ENCODE data around the gene PPP2R3C. TPM values are rescaled to one million over a fixed set of nuclear protein-coding genes. Genes with fewer than 3 reads are reported as not detected.
A peak's percentile ranks its signal among the peaks of the same experiment; 100 is the strongest.

The PPP2R3C gene
- total RNA-seq, 2 donors from 2014 or later = 50.4 to 64.9 TPM

DNA sequence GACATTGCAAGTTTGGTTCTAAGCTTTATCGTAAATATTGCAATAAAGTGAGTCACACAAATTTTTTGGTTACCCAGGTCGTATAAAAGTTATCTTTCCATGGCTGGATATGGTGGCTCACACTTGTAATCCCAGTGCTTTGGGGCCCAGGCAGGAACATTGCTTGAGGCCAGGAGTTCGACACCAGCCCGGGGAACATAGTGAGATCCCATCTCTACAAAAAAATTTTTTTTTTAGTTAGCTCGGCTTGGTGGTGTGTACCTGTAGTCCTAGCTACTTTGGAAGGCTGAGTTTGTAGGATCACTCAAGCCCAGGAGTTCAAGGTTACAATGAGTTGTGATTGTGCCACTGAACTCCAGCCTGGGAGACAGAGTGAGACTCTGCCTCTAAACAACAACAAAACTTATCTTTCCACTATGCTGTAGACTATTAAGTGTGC, 24.9 kb upstream of the PPP2R3C start:
- Mint-ChIP-seq H3K4me1 (peaks cover 5% of the 10 kb centered on the region), H3K27me3 (no peaks in the 10 kb centered on the region), H3K27ac (no peak overlapping the region), H3K4me3 (no peak overlapping the region), H3K9me3 (no peaks in the 10 kb centered on the region), H3K36me3 (ENCODE audit: low read depth) (peaks cover 41% of the 10 kb centered on the region)
- no peak for ATAC-seq (replicated peaks)

DNA sequence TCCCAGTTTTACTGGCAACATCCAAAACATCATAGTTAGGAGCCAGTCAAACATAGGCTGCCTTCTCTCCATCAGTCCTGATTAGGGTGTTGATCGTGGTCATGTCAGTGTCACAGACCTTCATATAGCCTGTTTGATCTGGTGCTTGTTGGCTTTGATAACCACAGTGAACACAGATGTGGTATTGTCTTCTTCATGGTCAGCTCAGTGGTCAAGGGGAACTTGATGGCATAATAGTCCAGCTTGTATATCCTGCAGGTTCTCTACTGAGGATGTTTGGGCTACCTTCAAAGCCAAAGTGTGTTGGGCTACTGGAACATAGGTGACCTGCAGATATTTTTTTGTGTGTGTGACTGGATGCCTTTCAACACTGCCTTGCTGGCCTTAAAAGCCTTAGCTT, 22.2 kb upstream of the PPP2R3C start:
- Mint-ChIP-seq H3K4me3 (no peak overlapping the region), H3K4me1 (peaks cover 11% of the 10 kb centered on the region), H3K27ac (peak overlapping the region; percentile 17), H3K36me3 (ENCODE audit: low read depth) (peaks cover 49% of the 10 kb centered on the region), H3K9me3 (no peaks in the 10 kb centered on the region), H3K27me3 (no peaks in the 10 kb centered on the region)
- ATAC-seq (replicated peaks) = no peak

DNA sequence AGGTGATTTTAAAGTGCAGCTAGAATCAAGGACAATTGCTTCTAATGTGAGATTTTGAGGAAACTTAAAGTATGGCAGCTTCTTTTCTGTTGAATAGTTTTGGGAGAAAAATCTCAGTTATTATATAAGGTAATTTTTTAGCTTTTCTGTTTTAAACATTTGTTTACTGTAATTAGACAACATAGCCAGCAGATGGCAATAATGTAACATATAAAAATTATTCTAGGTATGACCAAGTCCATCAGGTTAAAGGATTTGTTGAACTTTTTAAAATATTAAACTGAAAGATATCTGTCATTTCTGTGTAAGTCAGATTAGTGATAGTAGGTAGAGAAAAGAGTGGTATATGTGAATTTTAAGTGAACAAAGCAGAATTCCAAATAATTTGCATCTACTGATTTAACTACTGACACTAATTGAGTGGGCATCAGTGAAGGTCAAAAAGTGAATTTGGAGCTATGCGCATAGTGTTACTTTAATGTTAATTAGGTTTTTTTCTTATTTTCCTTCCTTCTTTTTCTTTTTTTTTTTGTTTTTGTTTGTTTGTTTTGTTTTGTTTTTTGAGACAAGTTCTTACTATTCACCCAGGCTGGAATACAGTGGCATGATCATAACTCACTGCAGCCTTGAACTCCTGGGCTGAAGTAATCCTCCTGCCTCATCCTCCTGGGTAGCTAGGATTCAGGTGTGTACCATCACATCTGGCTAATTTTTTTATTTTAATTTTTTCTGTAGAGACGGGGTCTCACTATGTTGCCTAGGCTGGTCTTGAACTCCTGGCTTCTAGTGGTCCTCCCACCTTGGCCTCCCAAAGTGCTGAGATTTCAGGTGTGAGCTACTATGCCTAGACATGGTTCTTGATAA, 19.2 kb upstream of the PPP2R3C start:
- Mint-ChIP-seq H3K27ac (peak overlapping the region; percentile 9), H3K4me3 (no peak overlapping the region), H3K36me3 (ENCODE audit: low read depth) (peaks cover 71% of the 10 kb centered on the region), H3K27me3 (no peaks in the 10 kb centered on the region), H3K4me1 (peaks cover 20% of the 10 kb centered on the region), H3K9me3 (no peaks in the 10 kb centered on the region)
- ATAC-seq (replicated peaks) = no peak

DNA sequence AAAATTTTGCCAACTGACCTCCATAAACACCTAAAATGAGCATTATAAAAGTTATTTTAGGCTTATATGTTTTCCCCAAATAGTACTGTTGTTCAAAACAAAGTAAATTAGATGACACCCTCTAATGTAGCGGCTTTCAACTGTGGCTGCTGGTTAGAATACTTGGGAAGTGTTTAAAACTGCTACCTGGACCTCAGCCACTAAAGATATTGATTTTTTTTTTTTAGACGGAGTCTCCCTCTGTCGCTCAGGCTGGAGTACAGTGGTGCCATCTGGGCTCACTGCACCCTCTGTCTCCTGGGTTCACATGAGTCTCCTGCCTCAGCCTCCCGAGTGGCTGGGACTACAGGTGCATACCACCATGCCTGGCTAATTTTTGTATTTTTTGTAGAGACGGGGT, 16.8 kb upstream of the PPP2R3C start:
- Mint-ChIP-seq H3K9me3 (no peaks in the 10 kb centered on the region), H3K4me1 (peaks cover 23% of the 10 kb centered on the region), H3K27me3 (no peaks in the 10 kb centered on the region), H3K36me3 (ENCODE audit: low read depth) (peaks cover 81% of the 10 kb centered on the region), H3K27ac (no peak overlapping the region), H3K4me3 (no peak overlapping the region)
- no peak for ATAC-seq (replicated peaks)

DNA sequence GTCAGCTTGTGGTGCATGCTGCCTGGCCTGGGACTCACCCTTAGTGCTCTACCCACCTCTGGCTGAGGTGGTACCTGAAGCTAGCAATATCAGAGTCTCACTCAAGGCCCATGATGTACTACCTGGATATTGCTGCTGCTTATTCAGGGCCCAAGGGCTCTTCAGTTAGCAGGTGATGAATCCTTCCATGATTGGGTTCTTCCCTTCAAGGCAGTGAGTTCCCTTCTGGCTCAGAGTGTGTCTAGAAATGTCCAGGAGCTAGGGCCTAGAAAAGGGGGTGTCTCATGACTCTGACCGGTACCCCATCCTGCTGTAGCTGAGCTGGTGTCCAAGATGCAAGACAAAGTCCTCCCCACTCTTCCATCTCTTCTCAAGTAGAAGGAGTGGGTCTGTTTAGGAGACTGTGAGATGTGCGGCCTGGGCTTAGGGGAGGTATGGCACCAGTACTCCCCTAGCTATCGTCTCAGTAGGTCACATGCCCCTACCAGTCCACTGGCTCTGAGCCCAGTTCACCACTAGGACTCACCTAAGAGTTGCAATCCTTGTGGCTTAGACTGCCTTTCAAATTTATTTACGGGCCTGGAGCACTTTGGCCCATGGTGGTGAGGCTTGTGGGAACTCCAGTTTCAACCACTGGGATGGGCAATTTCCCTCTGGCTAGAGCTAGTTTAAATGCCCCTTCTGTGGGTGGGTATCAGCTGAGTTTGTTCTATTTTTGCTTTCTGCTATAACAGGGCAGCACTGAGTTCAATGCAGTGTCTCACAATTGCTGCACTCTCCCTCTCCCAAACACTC, 12.7 kb upstream of the PPP2R3C start:
- Mint-ChIP-seq H3K4me1 (peaks cover 24% of the 10 kb centered on the region), H3K27ac (peak overlapping the region; percentile 85), H3K36me3 (ENCODE audit: low read depth) (peaks cover 93% of the 10 kb centered on the region), H3K9me3 (no peaks in the 10 kb centered on the region), H3K4me3 (no peak overlapping the region), H3K27me3 (no peaks in the 10 kb centered on the region)
- ATAC-seq (replicated peaks) = no peak

DNA sequence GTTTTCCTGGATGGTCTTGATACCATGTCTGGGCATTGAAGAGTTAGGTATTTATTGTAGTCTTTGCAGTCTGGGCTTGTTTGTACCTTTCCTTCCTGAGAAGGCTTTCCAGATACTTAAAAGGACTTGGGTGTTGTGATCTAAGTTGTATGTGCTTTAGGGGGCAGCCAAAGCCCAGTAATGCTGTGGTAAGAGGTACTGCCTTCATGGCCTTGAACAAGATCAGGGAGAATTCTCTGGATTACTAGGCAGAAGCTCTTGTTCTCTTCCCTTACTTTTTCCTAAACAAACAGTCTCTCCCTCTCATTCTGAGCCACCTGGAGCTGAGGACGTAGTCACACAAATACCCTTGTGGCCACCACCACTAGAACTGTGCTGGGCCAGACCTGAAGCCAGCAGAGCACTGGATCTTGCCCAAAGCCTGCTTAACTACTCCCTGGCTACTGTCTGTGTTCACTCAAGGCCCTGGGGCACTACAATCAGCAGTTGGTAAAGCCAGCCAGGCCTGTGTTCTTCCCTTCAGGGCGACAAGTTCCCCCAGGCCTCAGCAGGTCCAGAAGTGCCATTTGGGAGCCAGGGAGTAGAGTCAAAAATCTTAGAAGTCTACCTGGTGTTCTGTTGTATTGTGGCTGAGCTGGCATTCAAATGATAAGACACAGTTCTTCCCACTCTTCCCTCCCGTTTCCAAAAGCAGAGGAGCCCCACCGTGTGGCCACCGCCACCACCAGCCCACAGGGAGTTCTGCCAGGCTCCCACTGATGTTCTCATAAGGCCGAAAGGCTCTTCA, 11.9 kb upstream of the PPP2R3C start:
- Mint-ChIP-seq H3K27ac (peak overlapping the region; percentile 85), H3K27me3 (no peaks in the 10 kb centered on the region), H3K4me3 (no peak overlapping the region), H3K36me3 (ENCODE audit: low read depth) (peaks cover 94% of the 10 kb centered on the region), H3K4me1 (peaks cover 25% of the 10 kb centered on the region), H3K9me3 (no peaks in the 10 kb centered on the region)
- no peak for ATAC-seq (replicated peaks)

DNA sequence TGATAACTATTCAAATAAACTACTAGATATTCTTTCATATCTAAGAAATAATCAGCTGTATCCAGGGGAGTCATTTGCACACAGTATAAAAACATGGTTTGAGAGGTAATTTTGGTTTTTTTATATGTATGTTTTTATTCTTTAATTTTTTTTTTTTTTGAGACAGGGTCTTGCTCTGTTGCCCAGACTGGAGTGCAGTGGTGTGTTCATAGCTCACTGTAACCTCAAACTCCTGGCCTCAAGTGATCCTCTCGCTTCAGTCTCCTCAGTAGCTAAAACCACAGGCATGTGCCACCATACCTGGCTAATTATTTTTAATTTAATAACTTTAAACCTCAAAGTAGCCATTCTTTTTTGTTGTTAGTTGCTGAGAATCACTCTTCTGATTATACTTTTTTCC, 2.3 kb upstream of the PPP2R3C start:
- H3K4me3 Mint-ChIP-seq = peak overlapping the region; percentile 99
- no peak for ATAC-seq (replicated peaks)

GRCh38 chr14:35123388-35123703, 1.6 kb upstream of the PPP2R3C start:
- Mint-ChIP-seq H3K4me3 (peak overlapping the region; percentile 99), H3K27ac (peak overlapping the region; percentile 100), H3K4me1 (peaks cover 39% of the 10 kb centered on the region), H3K9me3 (no peaks in the 10 kb centered on the region), H3K36me3 (ENCODE audit: low read depth) (peaks cover 96% of the 10 kb centered on the region), H3K27me3 (no peaks in the 10 kb centered on the region)
- no peak for ATAC-seq (replicated peaks)

More for the DNA sequence above, 2.3 kb upstream of the PPP2R3C start:
- Mint-ChIP-seq H3K27ac (peak overlapping the region; percentile 100), H3K4me1 (peaks cover 43% of the 10 kb centered on the region), H3K9me3 (no peaks in the 10 kb centered on the region), H3K36me3 (ENCODE audit: low read depth) (peaks cover 96% of the 10 kb centered on the region), H3K27me3 (no peaks in the 10 kb centered on the region)

DNA sequence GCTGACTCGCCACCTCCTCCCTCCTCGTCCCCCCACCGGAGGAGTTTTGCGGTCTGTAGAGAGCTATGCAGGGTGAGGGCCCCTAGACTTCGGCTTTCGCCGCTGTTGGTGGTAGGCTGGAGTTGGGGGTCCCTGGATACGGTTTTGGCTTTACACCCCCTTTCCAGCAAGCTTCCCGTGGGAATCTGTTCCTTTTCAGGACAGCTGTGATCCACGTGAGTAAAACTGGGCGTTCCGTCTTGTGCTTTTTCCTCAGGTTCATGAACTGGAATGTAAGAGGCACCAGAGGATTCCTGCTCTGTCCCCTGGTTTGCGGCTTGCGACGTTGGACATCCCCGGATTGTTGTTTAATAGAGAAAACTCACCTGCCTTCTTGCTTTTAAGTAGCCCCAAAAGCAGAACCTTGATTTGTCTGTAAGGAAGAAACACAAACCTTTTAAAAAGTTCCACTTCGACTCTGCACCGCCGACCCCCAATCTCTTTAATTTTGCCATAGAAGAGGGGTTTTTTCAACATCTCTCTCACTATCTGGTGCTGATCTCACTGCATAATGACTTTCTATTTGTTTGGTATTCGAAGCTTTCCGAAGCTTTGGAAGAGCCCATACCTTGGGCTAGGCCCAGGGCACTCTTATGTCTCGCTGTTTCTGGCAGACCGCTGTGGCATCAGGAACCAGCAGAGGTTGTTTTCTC, 1.1 kb upstream of the PPP2R3C start:
- Mint-ChIP-seq H3K36me3 (ENCODE audit: low read depth) (peaks cover 96% of the 10 kb centered on the region), H3K27me3 (no peaks in the 10 kb centered on the region), H3K9me3 (no peaks in the 10 kb centered on the region), H3K27ac (peak overlapping the region; percentile 100), H3K4me1 (peaks cover 38% of the 10 kb centered on the region), H3K4me3 (peak overlapping the region; percentile 99)
- no peak for ATAC-seq (replicated peaks)

DNA sequence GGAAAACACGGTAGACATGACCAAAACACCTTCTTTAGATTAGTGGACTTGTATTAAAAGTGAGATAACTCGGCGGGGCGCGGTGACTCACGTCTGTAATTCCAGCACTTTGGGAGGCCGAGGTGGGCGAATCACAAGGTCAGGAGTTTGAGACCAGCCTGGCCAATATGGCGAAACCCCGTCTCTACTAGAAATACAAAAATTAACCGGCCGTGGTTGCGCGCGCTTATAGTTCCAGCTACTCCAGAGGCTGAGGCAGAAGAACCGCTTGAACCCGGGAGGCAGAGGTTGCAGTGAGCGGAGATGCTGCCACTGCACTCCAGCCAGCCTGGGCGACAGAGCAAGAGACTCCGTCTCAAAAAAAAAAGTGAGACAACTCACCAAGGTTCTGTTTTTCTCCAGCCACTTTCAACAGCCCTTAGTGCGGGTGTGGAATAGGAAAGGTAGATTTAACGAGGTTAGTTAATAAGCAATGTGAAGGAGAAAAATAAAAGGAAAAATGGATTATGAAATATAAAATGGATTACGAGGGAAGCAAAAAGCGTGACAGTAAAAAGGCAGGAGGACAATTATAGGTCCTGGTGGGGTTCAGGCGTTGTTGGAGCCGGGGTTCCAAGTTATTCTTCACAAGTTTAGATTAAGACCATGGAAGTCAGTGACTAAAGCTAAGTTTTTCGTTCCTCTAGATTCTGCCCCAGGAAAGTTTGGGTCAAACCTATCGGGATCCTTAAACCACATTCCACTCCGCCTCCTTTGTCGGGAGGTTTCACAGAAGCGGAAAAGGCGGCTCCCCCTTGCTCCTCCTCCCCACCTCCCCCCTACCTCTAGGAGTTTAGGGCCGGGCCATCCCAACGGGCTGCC, 534 bp downstream of the PPP2R3C start:
- peaks cover 38% of the 10 kb centered on the region for H3K4me1 Mint-ChIP-seq
- peak overlapping the region; percentile 99 for H3K4me3 Mint-ChIP-seq
- no peaks in the 10 kb centered on the region for H3K9me3 Mint-ChIP-seq
- H3K27me3 Mint-ChIP-seq = no peaks in the 10 kb centered on the region
- H3K36me3 Mint-ChIP-seq (ENCODE audit: low read depth) = peaks cover 96% of the 10 kb centered on the region
- ATAC-seq (replicated peaks) = no peak
- H3K27ac Mint-ChIP-seq = peak overlapping the region; percentile 100

DNA sequence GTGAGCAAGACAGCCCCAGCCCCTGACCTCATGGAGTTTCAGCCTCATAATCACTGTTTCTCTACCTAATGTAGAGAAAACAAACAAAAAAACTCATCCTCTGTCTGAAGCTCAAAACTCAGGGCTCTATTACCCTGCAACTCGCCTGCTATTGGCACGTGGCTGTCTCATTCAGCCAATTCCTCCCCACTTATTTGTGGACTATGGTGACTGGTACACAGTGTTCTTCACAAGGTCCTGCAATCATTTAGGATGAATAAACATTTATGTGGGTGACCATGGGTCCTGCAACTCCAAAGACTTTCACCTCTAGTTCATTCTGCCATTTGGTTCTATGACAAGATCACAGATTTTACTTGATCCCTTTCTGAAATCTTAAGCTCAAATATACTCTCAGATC, 4.7 kb downstream of the PPP2R3C start:
- peaks cover 99% of the 10 kb centered on the region for H3K36me3 Mint-ChIP-seq (ENCODE audit: low read depth)
- H3K27me3 Mint-ChIP-seq = no peaks in the 10 kb centered on the region
- peaks cover 26% of the 10 kb centered on the region for H3K4me1 Mint-ChIP-seq
- no peaks in the 10 kb centered on the region for H3K9me3 Mint-ChIP-seq
- peak overlapping the region; percentile 75 for H3K27ac Mint-ChIP-seq
- ATAC-seq (replicated peaks) = no peak
- peak overlapping the region; percentile 7 for H3K4me3 Mint-ChIP-seq

GRCh38 chr14:35116242-35116641, 5.5 kb downstream of the PPP2R3C start:
- Mint-ChIP-seq H3K27ac (no peak overlapping the region), H3K4me1 (peaks cover 26% of the 10 kb centered on the region), H3K27me3 (no peaks in the 10 kb centered on the region), H3K36me3 (ENCODE audit: low read depth) (peaks cover 99% of the 10 kb centered on the region), H3K4me3 (no peak overlapping the region), H3K9me3 (no peaks in the 10 kb centered on the region)
- ATAC-seq (replicated peaks) = no peak

DNA sequence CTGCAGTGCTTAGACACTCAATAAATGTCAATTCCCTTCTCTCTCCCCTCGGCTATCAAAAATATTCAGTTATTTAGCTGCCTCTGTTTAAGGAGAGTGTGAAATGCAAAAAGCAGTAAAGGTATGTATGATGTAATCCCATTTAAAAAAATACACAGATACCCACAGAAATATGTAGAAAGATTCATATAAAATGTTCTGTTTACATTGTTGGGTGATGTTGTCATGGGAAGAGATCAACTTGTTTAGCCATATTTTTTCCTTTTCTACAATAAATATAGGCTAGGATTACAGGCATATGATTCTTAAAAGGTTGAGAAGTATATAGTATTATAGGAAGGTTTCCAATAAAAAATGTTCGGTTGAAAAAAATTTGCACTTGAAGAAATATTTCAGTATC, 7.8 kb downstream of the PPP2R3C start:
- H3K27ac Mint-ChIP-seq = no peak overlapping the region
- ATAC-seq (replicated peaks) = no peak
- H3K4me3 Mint-ChIP-seq = no peak overlapping the region
- H3K36me3 Mint-ChIP-seq (ENCODE audit: low read depth) = peaks cover 99% of the 10 kb centered on the region
- no peaks in the 10 kb centered on the region for H3K9me3 Mint-ChIP-seq
- H3K4me1 Mint-ChIP-seq = peaks cover 16% of the 10 kb centered on the region
- H3K27me3 Mint-ChIP-seq = no peaks in the 10 kb centered on the region

Measured in activated T-helper 17 cell treated with anti-CD3 and anti-CD28 coated beads, Interleukin-2, amount 50 U/mL, for 72 hours (primary cell).